ENCODE measurements around the gene PRPF19. TPM values are rescaled to one million over a fixed set of nuclear protein-coding genes. Genes with fewer than 3 reads are reported as not detected.

The PRPF19 gene
- total and polyA plus RNA-seq, 2 of the 8 experiments (the other 6 are each of a cell fraction or from before 2014, with no cell fraction given), result 107 to 141 TPM

DNA sequence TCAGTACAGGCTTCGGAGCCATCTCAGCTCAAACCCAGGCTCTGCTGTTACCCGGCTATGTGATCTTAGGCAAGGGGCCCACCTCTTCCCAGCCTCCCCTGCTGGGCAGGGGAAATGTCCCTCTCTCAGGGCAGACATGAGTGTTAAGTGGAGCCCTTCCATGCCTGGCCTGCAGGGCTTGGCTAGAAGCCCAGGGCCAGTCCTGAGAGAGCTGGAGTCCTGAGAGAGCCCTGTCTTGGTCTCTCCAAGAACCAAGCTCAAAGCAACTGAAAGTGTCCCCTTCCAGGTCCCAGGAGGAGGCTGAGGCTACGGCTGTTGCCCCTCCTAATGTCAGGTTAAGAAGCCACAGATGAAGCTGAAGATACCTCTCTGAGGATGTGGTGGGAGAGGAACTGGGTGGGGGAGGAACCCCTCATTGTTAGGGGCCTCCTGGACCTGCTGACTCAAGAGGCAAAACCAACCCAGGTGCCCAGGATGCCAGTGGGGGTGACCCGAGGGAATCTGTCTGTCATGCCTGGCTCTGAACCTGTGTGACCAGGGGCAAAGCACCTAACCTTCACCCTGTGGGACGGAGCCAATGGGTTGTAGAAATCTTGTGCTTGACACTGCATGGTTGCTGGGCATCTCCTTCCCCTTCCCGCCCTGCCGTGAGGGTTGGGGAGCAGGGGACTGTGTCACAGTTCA, 34.9 kb downstream of the PRPF19 start:
- FAIRE-seq (no peak), DNase-seq (ENCODE audit: low read depth in 1 of 2, low spot score in 2 of 2) (no peak)
- Histone ChIP-seq H3K79me1 (ENCODE audit: low read depth, low read length) (no peaks in the 10 kb centered on the region), H2BK12ac (ENCODE audit: low read depth, low read length) (no peak overlapping the region), H4K91ac (replicated peaks; ENCODE audit: insufficient read length, low read length) (no peak overlapping the region), H2BK120ac (replicated peaks; ENCODE audit: low read depth, low read length) (no peak overlapping the region), H2AFZ (ENCODE audit: low read length) (no peak overlapping the region), H3K4ac (replicated peaks; ENCODE audit: insufficient read length, low read depth, low read length) (no peak overlapping the region), H2BK5ac (ENCODE audit: low read depth, low read length) (no peak overlapping the region), H3K14ac (ENCODE audit: insufficient read length) (no peak overlapping the region), H4K8ac (ENCODE audit: extremely low read depth, insufficient read depth, low read length) (no peak overlapping the region), H3K9ac (replicated peaks in 1 of 4; ENCODE audit: extremely low read depth in 1 of 4, low read depth in 3 of 4, low read length in 3 of 4) (no peak overlapping the region), H3K4me3 (ENCODE audit: extremely low read depth in 1 of 4, insufficient read depth in 2 of 4, low read depth in 3 of 4, low read length in 4 of 4) (no peak overlapping the region), H2AK5ac (ENCODE audit: low read depth, low read length) (no peak overlapping the region), H2BK15ac (ENCODE audit: low read length) (no peak overlapping the region), H4K20me1 (replicated peaks in 1 of 2; ENCODE audit: control insufficient read depth in 1 of 2, insufficient read depth in 2 of 2, low read length in 2 of 2) (no peaks in the 10 kb centered on the region), H4K5ac (ENCODE audit: insufficient read length, low read depth, low read length) (no peak overlapping the region), H3K4me1 (replicated peaks in 1 of 4; ENCODE audit: control insufficient read depth in 3 of 4, insufficient read depth in 4 of 4, low read length in 3 of 4) (peaks cover 0 to 4% (median 0%) of the 10 kb centered on the region in 4 experiments; a peak in 4 of 7 replicates), H3K4me2 (ENCODE audit: insufficient read depth in 1 of 2, low read depth in 2 of 2, low read length in 2 of 2) (no peak overlapping the region), H3K23me2 (ENCODE audit: low read depth, low read length) (no peaks in the 10 kb centered on the region), H2BK20ac (ENCODE audit: low read length) (no peak overlapping the region), H3K9me3 (ENCODE audit: insufficient read depth in 2 of 2, low read depth in 1 of 2, low read length in 1 of 2) (no peaks in the 10 kb centered on the region), H3K23ac (ENCODE audit: insufficient read length) (no peak overlapping the region), H3K18ac (ENCODE audit: extremely low read depth, low read length) (no peak overlapping the region), H3K56ac (replicated peaks; ENCODE audit: insufficient read length, low read depth, low read length) (no peak overlapping the region), H3K27me3 (replicated peaks in 1 of 4; ENCODE audit: control insufficient read depth in 3 of 4, extremely low read depth in 1 of 4, insufficient read depth in 3 of 4, low read length in 3 of 4) (no peaks in the 10 kb centered on the region), H3K27ac (ENCODE audit: low read depth, low read length) (no peak overlapping the region), H3K36me3 (ENCODE audit: control insufficient read depth in 2 of 4, insufficient read depth in 4 of 4, low read length in 3 of 4) (no peaks in the 10 kb centered on the region), H3K79me2 (ENCODE audit: control insufficient read depth in 1 of 2, insufficient read depth in 2 of 2, low read length in 2 of 2) (no peaks in the 10 kb centered on the region)
- ChIA-PET CTCF (ENCODE audit: partially characterized antibody) (interaction anchor here (0.6 to 9.5 kb wide), 12 partner anchors 11 to 160 kb away, joined by 3 to 52 read pairs (median 6); partner anchors contain the start of gene PTGDR2), POLR2A (ENCODE audit: partially characterized antibody) (interaction anchor here (0.8 to 1.1 kb wide), 2 partner anchors 16 to 28 kb away, joined by 3 to 5 read pairs; partner anchors contain the start of gene PTGDR2)
- 89% methylated on average over 7 of the region's 7 CpGs; no CpG with 5 or more reads in 1 of the 2 experiments for WGBS, 2 experiments (ENCODE audit: extremely low coverage in 1 of 2, insufficient coverage in 1 of 2, insufficient read length in 1 of 2, insufficient replicate concordance in 2 of 2, low coverage in 1 of 2, low lambda C conversion rate in 2 of 2, missing lambda C conversion rate in 1 of 2)
- TF ChIP-seq CBX5 (IDR thresholded peaks at IDR 0.05; ENCODE audit: low read depth, low read length) (no peak), SAP30 (IDR thresholded peaks at IDR 0.05; ENCODE audit: insufficient read depth, insufficient replicate concordance, low read length) (no peak), RXRA (IDR thresholded peaks at IDR 0.05; ENCODE audit: insufficient read depth, low read depth, low read length) (no peak), SIX5 (IDR thresholded peaks at IDR 0.05; ENCODE audit: low read depth, low read length) (no peak), FOSL1 (IDR thresholded peaks at IDR 0.05; ENCODE audit: insufficient read depth, low read depth, low read length) (no peak), SRF (IDR thresholded peaks at IDR 0.05; ENCODE audit: low read depth, low read length) (no peak), CTBP2 (IDR thresholded peaks at IDR 0.05; ENCODE audit: borderline replicate concordance, insufficient read depth, insufficient read length, low read length) (no peak), ASH2L (IDR thresholded peaks at IDR 0.05; ENCODE audit: low read length) (no peak), HDAC2 (IDR thresholded peaks at IDR 0.05; ENCODE audit: borderline replicate concordance in 1 of 2, low read depth in 2 of 2, low read length in 2 of 2) (no peak), KDM1A (IDR thresholded peaks at IDR 0.05; ENCODE audit: borderline replicate concordance, low read length) (no peak), CHD1 (IDR thresholded peaks at IDR 0.05; ENCODE audit: low read depth, low read length) (no peak), RNF2 (IDR thresholded peaks at IDR 0.05; ENCODE audit: borderline replicate concordance, low read depth, low read length, missing control alignments, poor library complexity, severe bottlenecking) (no peak)
